ENCODE data around the gene KCTD15. TPM values are rescaled to one million over a fixed set of nuclear protein-coding genes. Genes with fewer than 3 reads are reported as not detected.

KCTD15 gene
- total RNA-seq, 1 donor, result 55.7 TPM

- Histone ChIP-seq H4K20me1 (ENCODE audit: insufficient read depth, low read length) (no peaks in the 10 kb centered on the region), H3K9me3 (ENCODE audit: low read depth, low read length) (no peaks in the 10 kb centered on the region), H3K4me2 (ENCODE audit: insufficient read depth, low read length) (no peak overlapping the region), H2AFZ (ENCODE audit: low read length) (no peak overlapping the region), H3K27me3 (ENCODE audit: insufficient read depth, low read length) (peaks cover 7% of the 10 kb centered on the region), H3K79me2 (ENCODE audit: insufficient read depth, low read length) (no peaks in the 10 kb centered on the region), H3K36me3 (ENCODE audit: insufficient read depth, low read length) (no peaks in the 10 kb centered on the region), H3K4me1 (ENCODE audit: insufficient read depth, low read length) (no peaks in the 10 kb centered on the region), H3K27ac (ENCODE audit: low read depth, low read length) (no peak overlapping the region), H3K4me3 (ENCODE audit: insufficient read depth, low read length) (no peak overlapping the region)
- DNase-seq (ENCODE audit: insufficient read length, low spot score, missing footprints), result peak; percentile 68
- TF ChIP-seq, protein P1, sequence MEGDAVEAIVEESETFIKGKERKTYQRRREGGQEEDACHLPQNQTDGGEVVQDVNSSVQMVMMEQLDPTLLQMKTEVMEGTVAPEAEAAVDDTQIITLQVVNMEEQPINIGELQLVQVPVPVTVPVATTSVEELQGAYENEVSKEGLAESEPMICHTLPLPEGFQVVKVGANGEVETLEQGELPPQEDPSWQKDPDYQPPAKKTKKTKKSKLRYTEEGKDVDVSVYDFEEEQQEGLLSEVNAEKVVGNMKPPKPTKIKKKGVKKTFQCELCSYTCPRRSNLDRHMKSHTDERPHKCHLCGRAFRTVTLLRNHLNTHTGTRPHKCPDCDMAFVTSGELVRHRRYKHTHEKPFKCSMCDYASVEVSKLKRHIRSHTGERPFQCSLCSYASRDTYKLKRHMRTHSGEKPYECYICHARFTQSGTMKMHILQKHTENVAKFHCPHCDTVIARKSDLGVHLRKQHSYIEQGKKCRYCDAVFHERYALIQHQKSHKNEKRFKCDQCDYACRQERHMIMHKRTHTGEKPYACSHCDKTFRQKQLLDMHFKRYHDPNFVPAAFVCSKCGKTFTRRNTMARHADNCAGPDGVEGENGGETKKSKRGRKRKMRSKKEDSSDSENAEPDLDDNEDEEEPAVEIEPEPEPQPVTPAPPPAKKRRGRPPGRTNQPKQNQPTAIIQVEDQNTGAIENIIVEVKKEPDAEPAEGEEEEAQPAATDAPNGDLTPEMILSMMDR (IDR thresholded peaks at IDR 0.05; ENCODE audit: extremely low read depth, low read depth, low read length), result no peak
Observed at GRCh38 chr19:33758541-33759013, 38.1 kb upstream of the KCTD15 start.

DNA sequence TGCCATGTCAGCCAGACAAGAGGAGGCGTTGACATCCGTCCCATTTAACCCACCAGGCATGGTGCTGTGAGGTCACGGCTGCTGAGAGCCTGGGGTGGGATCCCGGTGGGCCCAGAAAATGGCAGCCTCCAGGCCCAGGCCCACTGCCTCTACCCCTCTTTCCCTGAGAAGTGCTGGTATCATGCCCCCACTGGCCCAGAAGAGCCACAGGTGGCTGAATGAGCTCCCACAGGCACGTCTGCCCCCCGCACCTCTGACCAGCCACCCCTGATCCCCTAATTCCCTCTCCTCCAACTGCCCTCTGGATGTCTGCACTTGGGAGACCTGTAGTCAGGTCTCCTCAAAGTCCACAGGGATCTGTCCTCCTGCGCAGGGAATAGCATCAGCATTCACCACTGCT is 37.3 kb upstream of the KCTD15 start:
- H3K79me2 ChIP-seq (ENCODE audit: insufficient read depth, low read length), result no peaks in the 10 kb centered on the region
- no peaks in the 10 kb centered on the region for H3K9me3 ChIP-seq (ENCODE audit: low read depth, low read length)
- no peaks in the 10 kb centered on the region for H4K20me1 ChIP-seq (ENCODE audit: insufficient read depth, low read length)
- H3K4me1 ChIP-seq (ENCODE audit: insufficient read depth, low read length), result no peaks in the 10 kb centered on the region
- H3K27ac ChIP-seq (ENCODE audit: low read depth, low read length), result no peak overlapping the region
- H2AFZ ChIP-seq (ENCODE audit: low read length), result no peak overlapping the region
- TF ChIP-seq, protein P1 (IDR thresholded peaks at IDR 0.05; ENCODE audit: extremely low read depth, low read depth, low read length), result no peak
- no peak overlapping the region for H3K4me2 ChIP-seq (ENCODE audit: insufficient read depth, low read length)
- no peaks in the 10 kb centered on the region for H3K36me3 ChIP-seq (ENCODE audit: insufficient read depth, low read length)
- DNase-seq (ENCODE audit: insufficient read length, low spot score, missing footprints), result peak; percentile 58
- H3K4me3 ChIP-seq (ENCODE audit: insufficient read depth, low read length), result no peak overlapping the region
- H3K27me3 ChIP-seq (ENCODE audit: insufficient read depth, low read length), result peaks cover 7% of the 10 kb centered on the region

GRCh38 chr19:33763633-33764371 is 32.9 kb upstream of the KCTD15 start:
- Histone ChIP-seq H3K27me3 (ENCODE audit: insufficient read depth, low read length) (no peaks in the 10 kb centered on the region), H2AFZ (ENCODE audit: low read length) (no peak overlapping the region), H3K27ac (ENCODE audit: low read depth, low read length) (no peak overlapping the region), H3K4me2 (ENCODE audit: insufficient read depth, low read length) (no peak overlapping the region), H3K36me3 (ENCODE audit: insufficient read depth, low read length) (no peaks in the 10 kb centered on the region), H3K4me3 (ENCODE audit: insufficient read depth, low read length) (no peak overlapping the region), H3K9me3 (ENCODE audit: low read depth, low read length) (no peaks in the 10 kb centered on the region), H3K79me2 (ENCODE audit: insufficient read depth, low read length) (no peaks in the 10 kb centered on the region), H4K20me1 (ENCODE audit: insufficient read depth, low read length) (no peaks in the 10 kb centered on the region), H3K4me1 (ENCODE audit: insufficient read depth, low read length) (no peaks in the 10 kb centered on the region)
- TF ChIP-seq, protein P1 (IDR thresholded peaks at IDR 0.05; ENCODE audit: extremely low read depth, low read depth, low read length), result no peak
- DNase-seq (ENCODE audit: insufficient read length, low spot score, missing footprints), result peak; percentile 48

DNA sequence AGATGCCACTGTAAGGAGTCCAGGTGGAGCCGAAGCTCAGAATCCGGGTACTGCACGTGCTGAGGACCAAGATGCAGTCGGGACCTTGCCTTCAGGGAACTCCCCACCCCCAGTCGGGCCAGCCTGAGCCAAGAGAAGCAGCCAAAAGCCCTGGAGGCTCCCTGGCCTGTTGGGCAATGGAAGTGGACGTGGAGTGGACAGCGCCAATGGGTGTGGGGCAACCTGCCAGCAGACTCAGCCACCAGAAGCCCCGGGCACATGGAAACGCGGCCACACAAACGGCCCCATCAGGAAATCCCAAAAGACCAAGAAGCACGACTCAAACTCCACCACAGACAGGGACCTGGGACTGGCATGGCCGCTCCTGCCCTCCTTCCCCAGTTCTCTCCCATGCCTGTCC is 30.0 kb upstream of the KCTD15 start:
- H3K36me3 ChIP-seq (ENCODE audit: insufficient read depth, low read length), result no peaks in the 10 kb centered on the region
- H3K4me3 ChIP-seq (ENCODE audit: insufficient read depth, low read length), result no peak overlapping the region
- H3K27ac ChIP-seq (ENCODE audit: low read depth, low read length), result no peak overlapping the region
- H3K4me1 ChIP-seq (ENCODE audit: insufficient read depth, low read length), result no peaks in the 10 kb centered on the region
- H3K79me2 ChIP-seq (ENCODE audit: insufficient read depth, low read length), result no peaks in the 10 kb centered on the region
- H3K4me2 ChIP-seq (ENCODE audit: insufficient read depth, low read length), result no peak overlapping the region
- peaks cover 14% of the 10 kb centered on the region for H3K27me3 ChIP-seq (ENCODE audit: insufficient read depth, low read length)
- TF ChIP-seq, protein P1 (IDR thresholded peaks at IDR 0.05; ENCODE audit: extremely low read depth, low read depth, low read length), result no peak
- H2AFZ ChIP-seq (ENCODE audit: low read length), result no peak overlapping the region
- peak; percentile 47 for DNase-seq (ENCODE audit: insufficient read length, low spot score, missing footprints)
- H4K20me1 ChIP-seq (ENCODE audit: insufficient read depth, low read length), result no peaks in the 10 kb centered on the region
- H3K9me3 ChIP-seq (ENCODE audit: low read depth, low read length), result no peaks in the 10 kb centered on the region

All from osteoblast (primary cell).